Endodermal cell (in vitro differentiated cells): ENCODE results near the gene SMIM5. TPM values are rescaled to one million over a fixed set of nuclear protein-coding genes. Genes with fewer than 3 reads are reported as not detected.

Source experiments
- DNase-seq: peaks from one replicate; pipeline ENCODE4 v3.0.0-alpha.2; 2017
- H3K27ac ChIP-seq: 2 replicates; pipeline ENCODE4 v1.5.1; 2013; ENCODE audit warnings: mild to moderate bottlenecking, low read depth, low read length, moderate library complexity
- H3K27me3 ChIP-seq: 2 replicates; pipeline ENCODE4 v1.6.1; 2013; ENCODE audit warnings: mild to moderate bottlenecking, low read length, moderate library complexity; ENCODE audit not compliant: insufficient read depth, control insufficient read depth, poor library complexity, severe bottlenecking
- H3K36me3 ChIP-seq: 2 replicates; pipeline ENCODE4 v1.7.0; 2013; ENCODE audit warnings: mild to moderate bottlenecking, low read length, moderate library complexity; ENCODE audit not compliant: control insufficient read depth, insufficient read depth
- H3K4me1 ChIP-seq: one replicate; pipeline ENCODE4 v1.7.0; 2013; ENCODE audit warnings: low read length; ENCODE audit not compliant: control insufficient read depth, insufficient read depth
- H3K4me3 ChIP-seq: 2 replicates; pipeline ENCODE4 v1.5.1; 2013; ENCODE audit warnings: mild to moderate bottlenecking, low read length, moderate library complexity
- H3K9ac ChIP-seq: 2 replicates; pipeline ENCODE4 v1.6.1; 2013; ENCODE audit warnings: mild to moderate bottlenecking, low read length, moderate library complexity; ENCODE audit not compliant: poor library complexity, severe bottlenecking; ENCODE audit errors: extremely low read depth
- H3K9me3 ChIP-seq: 2 replicates; pipeline ENCODE4 v1.6.1; 2013; ENCODE audit warnings: mild to moderate bottlenecking, low read length, moderate library complexity; ENCODE audit not compliant: control insufficient read depth
- H3K27ac Mint-ChIP-seq: 2 replicates; pipeline ENCODE4 v1.8.0; 2020; ENCODE audit warnings: mixed read lengths
- H3K27me3 Mint-ChIP-seq: 2 replicates; pipeline ENCODE4 v1.8.0; 2021; ENCODE audit warnings: mild to moderate bottlenecking, mixed read lengths; ENCODE audit not compliant: insufficient read depth
- H3K36me3 Mint-ChIP-seq: 2 replicates; pipeline ENCODE4 v1.8.0; 2020; ENCODE audit warnings: low read depth, mixed read lengths
- H3K4me1 Mint-ChIP-seq: 2 replicates; pipeline ENCODE4 v1.8.0; 2020; ENCODE audit warnings: mixed read lengths
- H3K4me3 Mint-ChIP-seq: 2 replicates; pipeline ENCODE4 v1.8.0; 2020; ENCODE audit warnings: mild to moderate bottlenecking, moderate library complexity, mixed read lengths
- H3K9me3 Mint-ChIP-seq: 2 replicates; pipeline ENCODE4 v1.8.0; 2020; ENCODE audit warnings: mild to moderate bottlenecking, mixed read lengths
- WGBS, 2 experiments: methylation state at CpG; one replicate each; pipeline versions ENCODE4 v1.1.5 to v1.1.7; 2013; ENCODE audit warnings: missing lambda C conversion rate in 2 of 2, mixed read lengths in 1 of 2; ENCODE audit not compliant: insufficient coverage in 1 of 2, insufficient read length in 1 of 2; 5-methylcytosine and 5-hydroxymethylcytosine counted together
- total RNA-seq, 2 donors: library from RNA; stranded (reverse); fragmentation: NEBNext Ultra II Directional in 1 of 2; extraction: Animal tissue kit (Norgen Biotek cat#: 25700) in 1 of 2; gene quantifications; 2 replicates in 1 of 2; 3 replicates in 1 of 2; pipeline ENCODE4 v1.2.1, GENCODE V29; 2021
- TF ChIP-seq, protein P1 (sequence below): fragments of 200-600 bp; sonication (generic); conservative IDR thresholded peaks from 2 replicates; pipeline ENCODE4 v1.5.0; 2021; ENCODE audit warnings: antibody characterized with exemption, mild to moderate bottlenecking

SMIM5 gene
- total RNA-seq, 2 donors from 2014 or later: 0.40 TPM; not detected in 1

DNA sequence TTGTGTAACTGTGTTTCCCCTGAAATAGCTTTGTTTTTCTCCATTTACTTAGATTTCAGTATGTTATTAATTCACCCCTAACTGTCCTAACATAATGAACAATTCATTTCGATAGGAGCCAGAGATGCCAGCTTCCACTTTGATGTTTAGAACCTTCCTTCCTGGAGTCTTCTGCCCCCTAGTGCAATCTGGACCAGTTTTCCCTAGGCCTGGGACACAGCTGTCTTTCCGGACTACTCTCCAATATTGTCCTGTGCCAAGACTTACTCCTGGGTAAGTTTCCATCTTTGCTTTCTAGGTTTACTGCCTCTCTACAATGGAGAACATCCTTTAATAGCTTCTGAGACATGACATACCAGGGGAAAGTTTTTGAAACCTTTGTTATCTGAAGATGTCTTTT, 20.9 kb downstream of the SMIM5 start:
- H3K9ac ChIP-seq: no peak overlapping the region
- no peaks in the 10 kb centered on the region for H3K9me3 ChIP-seq
- no peak overlapping the region for H3K4me3 ChIP-seq
- WGBS, 2 experiments: 83 to 89% methylated on average over 2 of the region's 2 CpGs
- Mint-ChIP-seq H3K27ac (no peak overlapping the region), H3K9me3 (no peaks in the 10 kb centered on the region), H3K4me3 (no peak overlapping the region), H3K27me3 (no peaks in the 10 kb centered on the region), H3K4me1 (no peaks in the 10 kb centered on the region), H3K36me3 (peaks cover 56% of the 10 kb centered on the region)
- H3K36me3 ChIP-seq: peaks cover 61% of the 10 kb centered on the region
- no peaks in the 10 kb centered on the region for H3K27me3 ChIP-seq
- TF ChIP-seq, protein P1, sequence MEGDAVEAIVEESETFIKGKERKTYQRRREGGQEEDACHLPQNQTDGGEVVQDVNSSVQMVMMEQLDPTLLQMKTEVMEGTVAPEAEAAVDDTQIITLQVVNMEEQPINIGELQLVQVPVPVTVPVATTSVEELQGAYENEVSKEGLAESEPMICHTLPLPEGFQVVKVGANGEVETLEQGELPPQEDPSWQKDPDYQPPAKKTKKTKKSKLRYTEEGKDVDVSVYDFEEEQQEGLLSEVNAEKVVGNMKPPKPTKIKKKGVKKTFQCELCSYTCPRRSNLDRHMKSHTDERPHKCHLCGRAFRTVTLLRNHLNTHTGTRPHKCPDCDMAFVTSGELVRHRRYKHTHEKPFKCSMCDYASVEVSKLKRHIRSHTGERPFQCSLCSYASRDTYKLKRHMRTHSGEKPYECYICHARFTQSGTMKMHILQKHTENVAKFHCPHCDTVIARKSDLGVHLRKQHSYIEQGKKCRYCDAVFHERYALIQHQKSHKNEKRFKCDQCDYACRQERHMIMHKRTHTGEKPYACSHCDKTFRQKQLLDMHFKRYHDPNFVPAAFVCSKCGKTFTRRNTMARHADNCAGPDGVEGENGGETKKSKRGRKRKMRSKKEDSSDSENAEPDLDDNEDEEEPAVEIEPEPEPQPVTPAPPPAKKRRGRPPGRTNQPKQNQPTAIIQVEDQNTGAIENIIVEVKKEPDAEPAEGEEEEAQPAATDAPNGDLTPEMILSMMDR: peak; percentile 35
- no peak for DNase-seq
- no peak overlapping the region for H3K27ac ChIP-seq
- H3K4me1 ChIP-seq: no peaks in the 10 kb centered on the region

DNA sequence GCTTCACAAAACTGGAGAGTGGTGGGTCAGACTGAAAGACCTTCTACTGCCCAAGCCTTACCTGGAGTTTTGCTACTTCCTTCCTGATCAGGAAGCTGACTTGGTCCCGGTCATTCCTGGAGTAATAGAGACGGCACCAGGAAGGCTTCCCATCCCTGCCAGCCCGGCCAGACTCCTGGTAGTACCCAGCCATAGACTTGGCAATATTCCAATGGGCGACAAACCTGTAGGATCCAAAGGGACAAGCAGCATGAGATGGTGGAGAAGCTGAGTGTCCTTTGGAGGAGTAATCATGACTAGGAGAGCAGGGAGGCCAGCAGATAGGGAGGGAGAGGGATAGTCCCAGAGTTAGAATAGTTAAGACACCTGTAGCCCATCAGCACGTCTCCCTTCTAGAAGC, 25.0 kb downstream of the SMIM5 start:
- Histone ChIP-seq H3K27ac (no peak overlapping the region), H3K4me3 (no peak overlapping the region), H3K9me3 (no peaks in the 10 kb centered on the region), H3K27me3 (no peaks in the 10 kb centered on the region), H3K36me3 (peaks cover 54% of the 10 kb centered on the region), H3K9ac (no peak overlapping the region), H3K4me1 (no peaks in the 10 kb centered on the region)
- no peak overlapping the region for H3K4me3 Mint-ChIP-seq
- WGBS, 2 experiments: 92 to 96% methylated on average over 4 to 5 of the region's 5 CpGs
- no peaks in the 10 kb centered on the region for H3K4me1 Mint-ChIP-seq
- no peak for DNase-seq
- peaks cover 47% of the 10 kb centered on the region for H3K36me3 Mint-ChIP-seq
- no peak overlapping the region for H3K27ac Mint-ChIP-seq
- H3K9me3 Mint-ChIP-seq: no peaks in the 10 kb centered on the region
- TF ChIP-seq, protein P1: no peak
- no peaks in the 10 kb centered on the region for H3K27me3 Mint-ChIP-seq

DNA sequence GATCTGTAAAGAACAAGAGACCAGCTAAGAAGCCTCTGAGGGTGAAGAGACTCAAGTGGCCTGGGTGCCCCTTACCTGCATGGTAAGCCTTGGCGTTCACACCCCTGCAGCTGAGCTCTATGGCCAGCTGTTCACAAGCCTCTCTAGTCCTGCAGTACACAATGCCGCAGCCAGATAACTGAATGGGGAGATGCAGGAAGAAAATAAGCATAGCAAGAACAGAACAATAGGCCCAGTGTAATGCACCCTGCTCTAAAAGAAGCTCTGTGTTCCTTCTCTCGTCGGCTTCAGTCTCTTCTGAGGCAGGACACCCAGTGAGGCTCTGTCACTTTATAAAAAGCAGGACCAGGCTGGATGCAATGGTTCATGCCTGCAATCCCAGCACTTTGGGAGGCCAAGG, 28.3 kb downstream of the SMIM5 start:
- Histone ChIP-seq H3K27ac (no peak overlapping the region), H3K9ac (no peak overlapping the region), H3K27me3 (no peaks in the 10 kb centered on the region), H3K4me3 (no peak overlapping the region), H3K4me1 (no peaks in the 10 kb centered on the region), H3K36me3 (peaks cover 61% of the 10 kb centered on the region), H3K9me3 (no peaks in the 10 kb centered on the region)
- Mint-ChIP-seq H3K36me3 (peaks cover 41% of the 10 kb centered on the region), H3K4me3 (no peak overlapping the region), H3K27ac (no peak overlapping the region), H3K27me3 (no peaks in the 10 kb centered on the region), H3K4me1 (peaks cover 2% of the 10 kb centered on the region), H3K9me3 (no peaks in the 10 kb centered on the region)
- DNase-seq: no peak
- TF ChIP-seq, protein P1: no peak
- 88 to 93% methylated on average over 4 of the region's 4 CpGs for WGBS, 2 experiments
